ENCODE measurements around the gene TTC33.

GRCh38 chr5:40515476-40515875 is 240.3 kb downstream of the TTC33 start:
- TF ChIP-seq POLR2A (IDR thresholded peaks at IDR 0.05): no peak
- TF ChIP-seq CTCF (IDR thresholded peaks at IDR 0.05): no peak
